Osteoblast (primary cell): ENCODE data around the gene TBPL2. TPM values are rescaled to one million over a fixed set of nuclear protein-coding genes. Genes with fewer than 3 reads are reported as not detected.
A peak's percentile ranks its signal among the peaks of the same experiment; 100 is the strongest.
"Not testable (repeated sequence)": the region's sequence is repeated elsewhere in the genome, so short reads cannot be mapped to it uniquely, and the experiment has no call there.

Experiments used
- DNase-seq: peaks from one replicate; pipeline ENCODE4 v3.0.0; 2011; ENCODE audit warnings: low spot score, mixed read lengths; ENCODE audit not compliant: insufficient read length; ENCODE audit errors: missing footprints
- H2AFZ ChIP-seq: 2 replicates; pipeline ENCODE4 v1.6.0; 2011; ENCODE audit warnings: mild to moderate bottlenecking, low read length
- H3K27ac ChIP-seq: 2 replicates; pipeline ENCODE4 v1.5.1; 2011; ENCODE audit warnings: mild to moderate bottlenecking, low read depth, low read length, moderate library complexity
- H3K27me3 ChIP-seq: 2 replicates; pipeline ENCODE4 v1.6.0; 2012; ENCODE audit warnings: mild to moderate bottlenecking, control low read depth, inconsistent platforms, low read length, moderate library complexity; ENCODE audit not compliant: insufficient read depth
- H3K36me3 ChIP-seq: 2 replicates; pipeline ENCODE4 v1.5.1; 2011; ENCODE audit warnings: mild to moderate bottlenecking, low read length, control low read depth, moderate library complexity; ENCODE audit not compliant: insufficient read depth
- H3K4me1 ChIP-seq: 2 replicates; pipeline ENCODE4 v1.5.1; 2011; ENCODE audit warnings: mild to moderate bottlenecking, low read length, control low read depth, moderate library complexity; ENCODE audit not compliant: insufficient read depth
- H3K4me2 ChIP-seq: 2 replicates; pipeline ENCODE4 v1.6.0; 2011; ENCODE audit warnings: mild to moderate bottlenecking, low read length; ENCODE audit not compliant: insufficient read depth
- H3K4me3 ChIP-seq: fragments of 200-600 bp; sonication (generic); 3 replicates; pipeline ENCODE4 v1.5.1; 2012; ENCODE audit warnings: mild to moderate bottlenecking, low read length, inconsistent platforms; ENCODE audit not compliant: insufficient read depth
- H3K79me2 ChIP-seq: 2 replicates; pipeline ENCODE4 v1.6.0; 2012; ENCODE audit warnings: mild to moderate bottlenecking, low read length, control low read depth, inconsistent platforms; ENCODE audit not compliant: insufficient read depth
- H3K9me3 ChIP-seq: 2 replicates; pipeline ENCODE4 v1.5.1; 2011; ENCODE audit warnings: low read depth, low read length, control low read depth
- H4K20me1 ChIP-seq: 2 replicates; pipeline ENCODE4 v1.6.0; 2012; ENCODE audit warnings: mild to moderate bottlenecking, low read length, control low read depth; ENCODE audit not compliant: insufficient read depth
- CTCF ChIP-seq: IDR thresholded peaks from 2 replicates; pipeline ENCODE4 v1.5.1; 2011; ENCODE audit warnings: mild to moderate bottlenecking, low read depth, low read length, moderate library complexity; ENCODE audit errors: extremely low read depth
- total RNA-seq: library from RNA; depleted of rRNA; stranded (reverse); fragments of >200 nt; gene quantifications from 2 replicates; pipeline ENCODE4 v1.2.3, GENCODE V29; 2012

Gene TBPL2
- total RNA-seq, 1 donor, result not detected

GRCh38 chr14:55386037-55386808 lies 54.2 kb downstream of the TBPL2 start:
- Histone ChIP-seq H2AFZ (no peak overlapping the region), H3K79me2 (no peaks in the 10 kb centered on the region), H3K27ac (no peak overlapping the region), H3K36me3 (peaks cover 4% of the 10 kb centered on the region), H3K9me3 (no peaks in the 10 kb centered on the region), H4K20me1 (no peaks in the 10 kb centered on the region), H3K27me3 (no peaks in the 10 kb centered on the region), H3K4me2 (no peak overlapping the region), H3K4me3 (no peak overlapping the region), H3K4me1 (peaks cover 26% of the 10 kb centered on the region)
- no peak for DNase-seq
- TF ChIP-seq CTCF, result no peak

- no peaks in the 10 kb centered on the region for H3K27me3 ChIP-seq
- no peak for TF ChIP-seq CTCF
- no peak overlapping the region for H3K27ac ChIP-seq
Observed at GRCh38 chr14:55384536-55384935, 55.9 kb downstream of the TBPL2 start.

GRCh38 chr14:55383541-55384140 lies 56.8 kb downstream of the TBPL2 start:
- H3K27me3 ChIP-seq, result no peaks in the 10 kb centered on the region
- no peaks in the 10 kb centered on the region for H3K9me3 ChIP-seq
- H4K20me1 ChIP-seq, result no peaks in the 10 kb centered on the region
- H3K27ac ChIP-seq, result no peak overlapping the region
- TF ChIP-seq CTCF, result no peak
- no peak for DNase-seq
- no peaks in the 10 kb centered on the region for H3K79me2 ChIP-seq
- peaks cover 19% of the 10 kb centered on the region for H3K4me1 ChIP-seq
- H3K36me3 ChIP-seq, result peaks cover 24% of the 10 kb centered on the region
- H2AFZ ChIP-seq, result no peak overlapping the region
- H3K4me3 ChIP-seq, result no peak overlapping the region
- H3K4me2 ChIP-seq, result peak overlapping the region; percentile 6

More at GRCh38 chr14:55384536-55384935, 55.9 kb downstream of the TBPL2 start:
- peaks cover 20% of the 10 kb centered on the region for H3K36me3 ChIP-seq
- H3K4me2 ChIP-seq, result no peak overlapping the region
- H2AFZ ChIP-seq, result no peak overlapping the region
- no peak for DNase-seq
- H3K79me2 ChIP-seq, result no peaks in the 10 kb centered on the region
- no peak overlapping the region for H3K4me3 ChIP-seq
- no peaks in the 10 kb centered on the region for H4K20me1 ChIP-seq
- H3K9me3 ChIP-seq, result no peaks in the 10 kb centered on the region
- H3K4me1 ChIP-seq, result peaks cover 26% of the 10 kb centered on the region

- not testable (repeated sequence) for H3K79me2 ChIP-seq, H2AFZ ChIP-seq, H3K27me3 ChIP-seq, H4K20me1 ChIP-seq, H3K4me3 ChIP-seq, DNase-seq, H3K9me3 ChIP-seq
- H3K4me1 ChIP-seq, result peaks cover 13% of the 10 kb centered on the region
- H3K27ac ChIP-seq, result peak overlapping the region; percentile 36
- peaks cover 24% of the 10 kb centered on the region for H3K36me3 ChIP-seq
- H3K4me2 ChIP-seq, result peak overlapping the region; percentile 20
Observed at GRCh38 chr14:55383056-55383466, 57.4 kb downstream of the TBPL2 start.
